ENCODE results near the gene PIP5K1C.

The PIP5K1C gene

GRCh38 chr19:3589949-3590348 lies 110.3 kb downstream of the PIP5K1C start:
- H3K79me2 ChIP-seq (ENCODE audit: insufficient read depth, low read length): no peaks in the 10 kb centered on the region
- H3F3A ChIP-seq (ENCODE audit: insufficient read depth): 0 out of 2 replicates have a peak, but pooled peaks cover 3% of the 10 kb centered on the region
- no peaks in the 10 kb centered on the region for H3K36me3 ChIP-seq (ENCODE audit: low read length)
- H3K4me3 ChIP-seq (ENCODE audit: insufficient read depth, low read length, poor library complexity, severe bottlenecking): no peak overlapping the region
- H3K9me3 ChIP-seq (ENCODE audit: insufficient read depth, low read length): peaks cover 10% of the 10 kb centered on the region; the same call in 1 of the 2 replicates
- no peak overlapping the region for H3K9ac ChIP-seq (ENCODE audit: low read length)
- no peaks in the 10 kb centered on the region for H3K27me3 ChIP-seq (ENCODE audit: low read length)
- no peak overlapping the region for H2AFZ ChIP-seq (ENCODE audit: low read depth, low read length, severe bottlenecking)
- H3K9me2 ChIP-seq (replicated peaks; ENCODE audit: insufficient read depth, low read length): no peaks in the 10 kb centered on the region
- H3K27ac ChIP-seq (ENCODE audit: low read depth, low read length): no peak overlapping the region
- no peak overlapping the region for H3K4me2 ChIP-seq (ENCODE audit: low read depth, low read length, poor library complexity, severe bottlenecking)
- no peaks in the 10 kb centered on the region for H4K20me1 ChIP-seq (ENCODE audit: low read depth, low read length)
- TF ChIP-seq EZH2phosphoT487 (conservative IDR thresholded peaks at IDR 0.05; ENCODE audit: low read length): no peak
- TF ChIP-seq CTCF (IDR thresholded peaks at IDR 0.05; ENCODE audit: insufficient read depth, low read length, poor library complexity, severe bottlenecking): no peak

GRCh38 chr19:3589439-3589838 lies 110.8 kb downstream of the PIP5K1C start:
- no peak for TF ChIP-seq EZH2phosphoT487 (conservative IDR thresholded peaks at IDR 0.05; ENCODE audit: low read length)
- no peak for TF ChIP-seq CTCF (IDR thresholded peaks at IDR 0.05; ENCODE audit: insufficient read depth, low read length, poor library complexity, severe bottlenecking)
- Histone ChIP-seq H3K27me3 (ENCODE audit: low read length) (no peaks in the 10 kb centered on the region), H3K36me3 (ENCODE audit: low read length) (no peaks in the 10 kb centered on the region), H3K9me2 (replicated peaks; ENCODE audit: insufficient read depth, low read length) (no peaks in the 10 kb centered on the region), H3F3A (ENCODE audit: insufficient read depth) (0 out of 2 replicates have a peak, but pooled peaks cover 3% of the 10 kb centered on the region), H3K9ac (ENCODE audit: low read length) (no peak overlapping the region), H3K4me3 (ENCODE audit: insufficient read depth, low read length, poor library complexity, severe bottlenecking) (no peak overlapping the region), H4K20me1 (ENCODE audit: low read depth, low read length) (no peaks in the 10 kb centered on the region), H3K9me3 (ENCODE audit: insufficient read depth, low read length) (peaks cover 10% of the 10 kb centered on the region; the same call in 1 of the 2 replicates), H3K79me2 (ENCODE audit: insufficient read depth, low read length) (no peaks in the 10 kb centered on the region), H3K4me2 (ENCODE audit: low read depth, low read length, poor library complexity, severe bottlenecking) (no peak overlapping the region), H2AFZ (ENCODE audit: low read depth, low read length, severe bottlenecking) (no peak overlapping the region), H3K27ac (ENCODE audit: low read depth, low read length) (no peak overlapping the region)

- Histone ChIP-seq H3F3A (ENCODE audit: insufficient read depth) (0 out of 2 replicates have a peak, but pooled peaks cover 3% of the 10 kb centered on the region), H3K79me2 (ENCODE audit: insufficient read depth, low read length) (no peaks in the 10 kb centered on the region), H3K9me2 (replicated peaks; ENCODE audit: insufficient read depth, low read length) (no peaks in the 10 kb centered on the region), H3K27ac (ENCODE audit: low read depth, low read length) (no peak overlapping the region), H3K36me3 (ENCODE audit: low read length) (no peaks in the 10 kb centered on the region), H3K4me3 (ENCODE audit: insufficient read depth, low read length, poor library complexity, severe bottlenecking) (no peak overlapping the region), H3K27me3 (ENCODE audit: low read length) (no peaks in the 10 kb centered on the region), H2AFZ (ENCODE audit: low read depth, low read length, severe bottlenecking) (no peak overlapping the region), H3K9ac (ENCODE audit: low read length) (no peak overlapping the region), H4K20me1 (ENCODE audit: low read depth, low read length) (no peaks in the 10 kb centered on the region), H3K4me2 (ENCODE audit: low read depth, low read length, poor library complexity, severe bottlenecking) (no peak overlapping the region), H3K9me3 (ENCODE audit: insufficient read depth, low read length) (peaks cover 10% of the 10 kb centered on the region; the same call in 1 of the 2 replicates)
- TF ChIP-seq CTCF (IDR thresholded peaks at IDR 0.05; ENCODE audit: insufficient read depth, low read length, poor library complexity, severe bottlenecking): no peak
- no peak for TF ChIP-seq EZH2phosphoT487 (conservative IDR thresholded peaks at IDR 0.05; ENCODE audit: low read length)
These were observed 113.4 kb downstream of the PIP5K1C start for GRCh38 chr19:3586707-3587346.
